HepG2 (cell line): Measurements from ENCODE around the gene ETFB. TPM values are rescaled to one million over a fixed set of nuclear protein-coding genes. Genes with fewer than 3 reads are reported as not detected.

Source experiments
- EZH2 ChIP-seq: conservative IDR thresholded peaks from 2 replicates; pipeline ENCODE4 v1.6.1; 2012; ENCODE audit warnings: mild to moderate bottlenecking, low read depth, low read length, moderate library complexity
- HNF1B ChIP-seq: sonication (generic); formaldehyde crosslinking; IDR thresholded peaks from 2 replicates; pipeline ENCODE4 v1.5.1; 2020; ENCODE audit warnings: mild to moderate bottlenecking, moderate library complexity, missing genetic modification reagents
- ISL2 ChIP-seq: sonication (generic); formaldehyde crosslinking; IDR thresholded peaks from 2 replicates; pipeline ENCODE4 v1.5.0; 2020; ENCODE audit warnings: missing genetic modification reagents
- JARID2 ChIP-seq: sonication (generic); formaldehyde crosslinking; IDR thresholded peaks from 2 replicates; pipeline ENCODE4 v1.8.1; 2023; ENCODE audit warnings: missing genetic modification reagents, inconsistent platforms; ENCODE audit not compliant: insufficient replicate concordance
- LRRFIP1 ChIP-seq: sonication (generic); formaldehyde crosslinking; conservative IDR thresholded peaks from 2 replicates; pipeline ENCODE4 v1.4.0; 2020; ENCODE audit warnings: missing genetic modification reagents
- NAIF1 ChIP-seq: sonication (generic); formaldehyde crosslinking; IDR thresholded peaks from 2 replicates; pipeline ENCODE4 v1.5.0; 2020; ENCODE audit warnings: mild to moderate bottlenecking, missing genetic modification reagents, borderline replicate concordance
- NPAS2 ChIP-seq: sonication (generic); formaldehyde crosslinking; IDR thresholded peaks from 2 replicates; pipeline ENCODE4 v1.8.0; 2022; ENCODE audit warnings: mild to moderate bottlenecking, missing genetic modification reagents, borderline replicate concordance
- NR2F2 ChIP-seq: IDR thresholded peaks from 2 replicates; pipeline ENCODE4 v1.6.1; 2012; ENCODE audit warnings: low read depth, inconsistent platforms, borderline replicate concordance
- PATZ1 ChIP-seq: sonication (generic); formaldehyde crosslinking; IDR thresholded peaks from 2 replicates; pipeline ENCODE4 v1.4.0; 2020; ENCODE audit warnings: missing genetic modification reagents
- PAWR ChIP-seq: sonication (generic); formaldehyde crosslinking; IDR thresholded peaks from 2 replicates; pipeline ENCODE4 v1.4.0; 2020; ENCODE audit warnings: missing genetic modification reagents, mild to moderate bottlenecking, borderline replicate concordance
- PHF8 ChIP-seq: sonication (generic); formaldehyde crosslinking; IDR thresholded peaks from 2 replicates; pipeline ENCODE4 v1.5.0; 2020; ENCODE audit warnings: missing genetic modification reagents
- RBAK ChIP-seq: sonication (generic); formaldehyde crosslinking; IDR thresholded peaks from 2 replicates; pipeline ENCODE4 v1.5.1; 2020; ENCODE audit warnings: mild to moderate bottlenecking, missing genetic modification reagents
- RXRB ChIP-seq: IDR thresholded peaks from 2 replicates; pipeline ENCODE4 v1.6.1; 2016; ENCODE audit warnings: borderline replicate concordance, missing genetic modification reagents, missing compliant biosample characterization
- SKI ChIP-seq: fragments of 450-650 bp; IDR thresholded peaks from one replicate; pipeline ENCODE4 v1.6.1; 2018; ENCODE audit warnings: mild to moderate bottlenecking; ENCODE audit not compliant: partially characterized antibody
- ZNF205 ChIP-seq: IDR thresholded peaks from 2 replicates; pipeline ENCODE4 v1.6.1; 2018; ENCODE audit warnings: missing biosample characterization, missing genetic modification reagents
- ZNF274 ChIP-seq: sonication (generic); formaldehyde crosslinking; IDR thresholded peaks from 2 replicates; pipeline ENCODE4 v1.5.1; 2020; ENCODE audit warnings: mild to moderate bottlenecking, missing genetic modification reagents
- ZNF354B ChIP-seq: sonication (generic); formaldehyde crosslinking; IDR thresholded peaks from 2 replicates; pipeline ENCODE4 v1.8.0; 2022; ENCODE audit warnings: mild to moderate bottlenecking, missing genetic modification reagents
- ZNF513 ChIP-seq: sonication (generic); formaldehyde crosslinking; conservative IDR thresholded peaks from 2 replicates; pipeline ENCODE4 v1.5.0; 2020; ENCODE audit warnings: missing genetic modification reagents
- ZNF574 ChIP-seq: sonication (generic); formaldehyde crosslinking; IDR thresholded peaks from 2 replicates; pipeline ENCODE4 v1.4.0; 2020; ENCODE audit warnings: missing genetic modification reagents
- ZNF7 ChIP-seq: IDR thresholded peaks from 2 replicates; pipeline ENCODE4 v1.6.1; 2016; ENCODE audit warnings: missing biosample characterization, missing genetic modification reagents
- polyA plus RNA-seq, 8 experiments: library from polyadenylated mRNA; depleted of rRNA in 3 of 8; stranded (reverse) in 7 of 8; unstranded in 1 of 8; fragments of >200 nt; fragmentation: Illumina TruSeq in 4 of 8; extraction: Trizol in 4 of 8; gene quantifications; 2 replicates each; pipeline versions ENCODE4 v1.2.1 to v1.2.3, GENCODE V29; 2011 to 2016; ENCODE audit warnings: low read depth in 4 of 8, missing spikeins in 1 of 8, mixed read lengths in 1 of 8; ENCODE audit not compliant: insufficient read depth in 1 of 8
- total RNA-seq, 5 experiments: library from RNA; depleted of rRNA; stranded (reverse); fragments of >200 nt; fragmentation: Illumina TruSeq; extraction: Trizol; gene quantifications; 2 replicates each; pipeline ENCODE4 v1.2.3, GENCODE V29; 2016; ENCODE audit warnings: low read depth in 1 of 5

ETFB gene
- total and polyA plus RNA-seq, 2 of the 13 experiments (the other 11 are each of a cell fraction or from before 2014, with no cell fraction given), result 678 to 1,314 TPM

- no peak for TF ChIP-seq ZNF274 (CRISPR knock-in tag)
- TF ChIP-seq ZNF354B, result no peak
- TF ChIP-seq ZNF513 (CRISPR knock-in tag), result no peak
- TF ChIP-seq ZNF205 (CRISPR knock-in tag), result no peak
- TF ChIP-seq NAIF1 (CRISPR knock-in tag), result no peak
- TF ChIP-seq RBAK (CRISPR knock-in tag), result no peak
- 0 out of 2 replicates have a peak, but pooled peaks have one; percentile 14 for TF ChIP-seq RXRB
- no peak for TF ChIP-seq NPAS2 (CRISPR knock-in tag)
- TF ChIP-seq PAWR, result no peak
- TF ChIP-seq EZH2, result no peak
- TF ChIP-seq NR2F2, result peak; percentile 50; the same call in 1 of the 2 replicates
- TF ChIP-seq HNF1B (CRISPR knock-in tag), result 0 out of 2 replicates have a peak, but pooled peaks have one; percentile 24
- TF ChIP-seq PATZ1 (CRISPR knock-in tag), result peak; percentile 67; the same call in 1 of the 2 replicates
- TF ChIP-seq PHF8, result no peak
- TF ChIP-seq SKI, result no peak
- TF ChIP-seq LRRFIP1, result no peak
- no peak for TF ChIP-seq ZNF7 (CRISPR knock-in tag)
- TF ChIP-seq ZNF574 (CRISPR knock-in tag), result no peak
- TF ChIP-seq ISL2 (CRISPR knock-in tag), result no peak
- TF ChIP-seq JARID2, result no peak
These were observed 21.8 kb upstream of the ETFB start, which contains the start of gene LIM2 (continued) for GRCh38 chr19:51387924-51388389.
